H4 (cell line): ENCODE data around the gene CPEB3. TPM values are rescaled to one million over a fixed set of nuclear protein-coding genes. Genes with fewer than 3 reads are reported as not detected.

ENCODE experiments used
- DNase-seq: peaks from one replicate; pipeline ENCODE4 v3.0.0-alpha.2; 2015; ENCODE audit warnings: low spot score
- total RNA-seq: library from RNA; depleted of rRNA; stranded (reverse); fragments of >200 nt; shearing (Covaris generic); gene quantifications from 2 replicates; pipeline ENCODE4 v1.2.3, GENCODE V29; 2014

Gene CPEB3
- total RNA-seq, 1 experiment from 2014 or later, result 0.56 TPM

GRCh38 chr10:92103376-92104090 is 187.3 kb downstream of the CPEB3 start:
- no peak for DNase-seq

DNA sequence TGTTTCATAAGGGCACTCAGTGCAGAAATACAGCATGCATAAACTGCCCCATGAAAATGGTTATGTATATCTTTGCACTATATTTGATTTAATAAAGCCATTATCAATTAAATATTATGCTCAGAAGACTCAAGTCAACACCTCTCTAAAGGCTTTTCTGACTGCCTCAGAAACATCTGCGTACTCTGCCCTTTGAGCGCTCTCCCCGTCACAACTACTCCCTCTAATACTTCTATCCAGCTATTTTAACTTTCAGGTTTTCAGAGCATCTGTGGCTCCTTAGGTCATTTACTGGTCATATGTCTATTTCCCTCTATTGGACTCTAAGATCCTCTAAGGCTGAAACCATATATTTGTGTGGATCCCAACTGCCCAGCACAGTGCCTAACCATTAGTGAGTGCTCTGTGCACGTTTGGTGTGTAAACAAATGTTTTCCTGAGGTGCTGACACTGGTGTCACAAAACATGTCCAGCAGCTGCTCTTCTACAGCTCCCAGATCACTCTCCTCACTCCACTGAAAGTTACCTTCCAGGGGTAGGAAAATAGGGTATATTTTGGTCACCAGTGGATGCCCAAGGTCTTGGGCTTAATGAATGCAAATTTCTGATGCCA is 188.2 kb downstream of the CPEB3 start:
- DNase-seq, result no peak

GRCh38 chr10:92094960-92095359 is 195.9 kb downstream of the CPEB3 start:
- no peak for DNase-seq

DNA sequence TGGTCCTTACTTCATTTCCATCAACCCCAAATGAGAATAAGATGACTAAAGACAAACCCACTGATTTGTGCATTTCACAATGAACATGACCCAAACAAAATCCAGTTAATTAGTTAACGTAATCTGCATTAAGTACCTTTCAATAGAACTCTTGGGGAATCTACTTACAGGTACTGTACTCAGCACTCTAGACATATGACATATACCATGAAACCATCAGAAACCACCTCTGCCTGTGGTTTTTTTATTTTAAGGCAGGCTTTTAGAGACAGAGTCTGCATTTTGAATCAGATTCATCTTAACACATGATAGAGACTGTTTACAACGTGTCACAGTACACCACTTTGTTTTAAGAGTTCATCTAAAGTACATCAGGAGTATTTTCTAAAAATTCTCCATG is 198.9 kb downstream of the CPEB3 start:
- no peak for DNase-seq

DNA sequence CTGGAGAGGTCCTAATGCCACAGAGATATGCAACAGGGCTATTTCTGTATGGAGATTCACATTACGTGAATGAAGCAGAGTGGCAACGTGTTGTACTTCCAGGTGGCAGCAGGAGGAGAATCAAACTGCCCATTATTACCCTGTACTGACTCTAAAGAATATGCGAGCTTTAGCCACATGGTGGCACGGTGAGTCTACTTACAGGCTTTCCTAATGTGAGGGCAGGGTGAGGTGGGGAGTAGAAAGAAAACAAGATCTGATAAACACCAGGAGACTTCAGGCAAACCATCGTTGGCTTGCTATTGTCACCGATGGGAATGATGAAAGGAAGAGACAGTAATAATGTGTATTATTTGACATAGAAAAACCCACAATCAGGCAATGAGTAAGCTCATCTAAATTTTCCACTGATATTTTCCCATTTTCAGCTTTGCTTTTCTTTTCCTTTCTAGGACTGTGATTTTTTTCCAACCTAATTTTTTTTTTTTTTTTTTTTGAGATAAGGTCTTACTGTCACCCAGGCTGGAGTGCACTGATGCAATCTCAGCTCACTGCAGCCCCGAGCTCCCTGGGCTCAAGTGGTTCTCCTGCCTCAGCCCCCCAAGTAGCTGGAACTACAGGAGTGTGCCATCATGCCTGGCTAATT is 203.0 kb downstream of the CPEB3 start:
- DNase-seq, result peak; percentile 87

DNA sequence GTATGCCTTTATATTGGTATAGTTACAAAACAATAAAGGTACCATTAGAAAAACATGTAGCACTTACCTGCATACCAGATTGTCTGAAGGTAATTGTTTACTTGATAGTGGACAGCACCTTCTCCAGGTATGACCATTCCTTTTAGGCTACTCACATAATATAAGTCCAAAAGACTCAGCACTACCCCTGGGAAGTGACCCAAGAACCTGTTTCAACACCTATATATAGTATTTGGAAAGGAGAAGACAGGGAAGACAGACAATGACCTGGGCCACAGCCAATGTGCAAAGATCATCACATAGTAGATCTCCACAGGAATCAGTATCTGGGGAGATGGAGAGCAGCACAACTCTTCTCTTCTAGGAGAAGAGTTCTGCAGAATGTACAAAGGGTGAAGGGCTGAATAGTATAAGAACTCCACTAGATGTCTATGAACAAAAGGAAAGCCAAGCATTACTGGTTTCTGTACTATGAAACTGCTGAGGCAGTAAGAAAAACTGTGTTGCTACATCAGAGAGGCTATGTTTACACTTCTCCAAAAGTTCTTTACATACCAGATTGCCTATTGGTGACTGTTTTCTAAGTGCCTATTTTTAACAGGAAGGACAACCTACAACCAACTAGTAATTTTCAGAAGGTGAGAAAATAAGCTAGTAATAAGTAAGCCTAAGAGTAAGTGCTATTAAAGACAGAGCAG is 208.1 kb downstream of the CPEB3 start:
- DNase-seq, result no peak

- no peak for DNase-seq
Observed at GRCh38 chr10:92081641-92082040, 209.2 kb downstream of the CPEB3 start.

GRCh38 chr10:92080244-92080643 is 210.6 kb downstream of the CPEB3 start:
- DNase-seq, result no peak

DNA sequence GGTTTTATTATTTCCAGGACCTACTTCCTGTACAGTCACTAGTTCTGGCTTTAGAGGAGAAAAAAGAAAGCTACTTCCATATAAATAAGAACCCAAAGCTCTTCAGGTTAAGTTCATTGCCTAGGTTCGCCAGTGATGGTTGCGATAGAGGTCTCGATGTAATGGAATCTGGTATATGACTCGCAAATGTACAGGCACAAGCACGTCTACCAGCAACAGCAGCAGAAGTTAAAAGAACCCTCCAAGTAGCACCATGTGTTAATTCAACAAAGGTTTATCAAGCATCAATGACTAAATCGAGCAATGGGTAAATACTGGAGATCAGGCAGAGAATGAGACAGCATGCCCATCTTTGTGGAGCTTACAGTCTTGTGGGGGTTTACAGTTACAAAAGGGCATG is 211.9 kb downstream of the CPEB3 start:
- no peak for DNase-seq

GRCh38 chr10:92076722-92077121 is 214.2 kb downstream of the CPEB3 start:
- no peak for DNase-seq

DNA sequence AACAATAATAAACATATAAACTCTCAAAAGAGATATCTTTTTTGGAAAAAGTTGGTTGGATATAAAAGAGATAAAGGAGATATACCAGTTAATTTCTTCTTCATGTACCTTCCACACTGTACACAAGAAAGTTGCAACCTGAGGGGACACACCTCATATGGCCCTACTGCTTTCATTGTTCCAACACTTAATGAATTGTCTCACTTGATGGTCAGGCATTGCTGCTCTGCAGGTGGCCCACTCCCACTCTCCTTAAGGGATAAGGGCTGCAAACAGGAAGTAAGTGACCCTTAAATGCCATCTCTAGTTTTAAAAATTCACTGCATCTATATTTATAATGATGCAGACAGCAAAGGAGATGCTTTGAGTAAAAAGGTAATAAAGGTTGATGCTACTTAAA is 215.0 kb downstream of the CPEB3 start:
- no peak for DNase-seq

- DNase-seq, result no peak
Observed at GRCh38 chr10:92074126-92074887, 216.6 kb downstream of the CPEB3 start.

DNA sequence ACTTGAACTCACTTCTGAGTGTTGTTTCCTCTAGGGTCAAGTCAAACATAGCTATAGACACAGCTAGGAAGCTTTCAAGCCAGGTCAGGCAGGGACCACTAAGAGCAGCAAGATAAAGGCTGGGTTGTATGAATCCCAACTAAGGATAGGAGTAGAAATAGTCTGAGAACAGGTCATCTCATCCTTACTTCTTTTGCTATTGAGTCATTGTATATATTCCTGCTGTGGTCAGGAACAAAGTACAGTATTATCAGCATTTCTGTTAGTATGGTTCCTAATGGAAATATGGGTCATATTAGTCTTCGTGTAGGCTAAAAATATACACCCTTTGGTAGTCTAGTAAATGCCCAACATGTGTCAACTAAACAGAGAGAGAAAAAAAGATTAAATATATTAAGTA is 222.0 kb downstream of the CPEB3 start:
- no peak for DNase-seq

- no peak for DNase-seq
Observed at GRCh38 chr10:92066386-92066785, 224.5 kb downstream of the CPEB3 start.

DNA sequence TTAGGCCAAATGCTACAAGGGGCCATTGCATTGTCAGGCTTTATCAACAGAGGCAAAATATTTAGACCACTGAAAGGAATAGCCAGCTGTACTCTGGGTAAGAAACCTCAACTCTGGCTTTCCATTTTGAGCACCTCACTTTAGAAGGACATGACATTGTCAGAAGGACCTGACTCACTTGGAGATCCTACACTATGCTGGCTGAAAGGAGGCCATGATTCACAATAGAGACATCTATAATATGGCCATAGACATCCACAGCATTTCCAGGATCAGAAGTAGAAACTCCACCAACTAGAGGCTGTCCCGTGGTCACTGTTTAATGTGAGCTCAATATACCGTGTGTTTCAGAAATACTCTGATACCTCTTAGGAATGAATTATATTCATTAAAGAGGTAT is 226.4 kb downstream of the CPEB3 start:
- DNase-seq, result no peak

DNA sequence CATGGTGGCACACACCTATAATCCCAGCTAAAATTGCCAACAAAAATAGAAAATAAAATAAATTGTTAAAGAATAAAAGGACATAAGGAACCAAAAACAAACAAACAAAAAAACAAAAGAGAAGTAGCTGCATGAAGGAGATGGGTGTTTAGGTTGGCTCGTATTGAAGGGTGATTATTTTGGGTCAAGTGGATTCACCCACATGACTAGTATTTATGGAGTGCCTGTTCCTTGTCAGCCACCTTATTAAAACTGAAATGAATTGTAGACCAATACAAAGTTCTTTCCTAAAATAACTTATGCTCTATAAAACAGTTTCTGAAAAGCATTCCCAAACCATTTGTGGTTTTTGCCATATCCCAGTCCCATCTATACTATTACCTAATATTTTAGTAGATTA is 228.6 kb downstream of the CPEB3 start:
- no peak for DNase-seq

GRCh38 chr10:92054807-92055206 is 236.1 kb downstream of the CPEB3 start:
- no peak for DNase-seq

DNA sequence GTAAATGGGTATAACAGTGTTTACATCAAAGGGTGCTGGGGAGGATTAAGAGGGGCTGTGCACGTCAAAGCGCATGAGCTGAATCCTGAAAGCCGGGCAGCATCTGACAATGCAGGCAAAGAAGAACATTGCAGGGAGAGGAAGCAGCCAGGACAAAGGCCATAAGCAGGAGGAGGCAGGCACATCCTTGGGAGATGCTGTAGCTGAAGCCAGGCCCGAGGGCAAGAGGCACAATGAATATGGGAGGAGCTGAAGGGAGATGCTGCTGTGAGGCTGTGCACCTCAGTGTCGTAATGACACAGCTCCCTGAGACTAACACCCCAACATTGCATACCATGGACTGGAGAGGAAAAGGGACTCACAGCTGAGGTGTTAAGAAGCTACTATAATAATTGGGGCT is 238.1 kb downstream of the CPEB3 start:
- no peak for DNase-seq

DNA sequence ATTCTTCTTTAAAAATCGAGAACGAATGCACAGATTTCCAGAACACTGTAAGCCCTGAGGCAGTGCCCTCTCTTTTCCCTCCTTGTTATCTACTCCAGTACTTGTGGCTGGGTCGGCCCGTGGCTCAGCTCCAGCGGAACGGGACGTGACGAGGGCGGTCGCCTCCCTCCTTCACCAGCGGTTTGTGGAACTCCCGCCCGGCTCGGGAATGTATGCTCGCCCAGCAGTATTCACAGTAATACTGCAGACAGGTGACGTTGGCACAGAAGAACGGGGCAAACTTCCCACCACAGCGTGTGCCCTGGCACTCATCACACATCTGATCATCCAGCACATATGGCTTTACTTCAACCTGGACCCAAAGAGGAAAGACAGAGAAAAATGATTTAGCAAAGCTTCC is 238.8 kb downstream of the CPEB3 start:
- DNase-seq, result no peak

- no peak for DNase-seq
Observed at GRCh38 chr10:92047215-92047614, 243.7 kb downstream of the CPEB3 start.

DNA sequence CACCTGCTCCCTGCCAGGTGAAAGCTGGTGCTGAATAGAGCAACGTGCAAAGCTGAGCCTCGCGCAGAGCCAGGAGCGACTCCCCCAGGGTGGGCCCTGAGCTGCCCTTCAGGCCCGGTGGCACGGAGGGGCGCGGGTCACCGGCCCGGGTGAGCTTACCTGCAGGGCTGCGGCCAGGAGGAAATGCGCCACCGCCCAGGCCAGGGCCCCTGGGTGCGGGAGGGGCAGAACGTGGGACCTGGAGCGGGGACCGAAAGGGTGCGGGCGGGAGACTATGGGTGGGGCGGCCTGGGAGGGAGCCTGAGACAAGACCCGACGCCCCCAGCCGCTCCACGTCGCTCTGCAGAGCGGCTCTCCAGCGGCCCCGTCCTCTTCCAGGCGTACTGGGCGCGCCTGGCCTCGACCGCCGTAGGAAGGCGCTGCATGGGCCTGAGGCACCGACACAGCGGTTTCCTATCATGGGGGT is 245.2 kb downstream of the CPEB3 start:
- DNase-seq, result no peak

- DNase-seq, result no peak
Observed at GRCh38 chr10:92042541-92042940, 248.3 kb downstream of the CPEB3 start.
